H1 (cell line): Measurements from ENCODE around the gene HSPD1. TPM values are rescaled to one million over a fixed set of nuclear protein-coding genes. Genes with fewer than 3 reads are reported as not detected.

Experiments
- GABPA ChIP-seq: IDR thresholded peaks from 2 replicates; pipeline ENCODE4 v1.6.1; 2011; ENCODE audit warnings: mild to moderate bottlenecking, low read length, moderate library complexity, borderline replicate concordance; ENCODE audit not compliant: insufficient read depth
- MAFK ChIP-seq: IDR thresholded peaks from 2 replicates; pipeline ENCODE4 v1.6.1; 2012; ENCODE audit warnings: low read depth, mild to moderate bottlenecking, improper control_type of control experiment, low read length
- PHF8 ChIP-seq: fragments of 200-600 bp; sonication (generic); conservative IDR thresholded peaks from 2 replicates; pipeline ENCODE4 v1.7.1; 2012; ENCODE audit warnings: low read depth, mild to moderate bottlenecking, inconsistent platforms, low read length, moderate library complexity
- RBBP5 ChIP-seq: IDR thresholded peaks from 2 replicates; pipeline ENCODE4 v1.7.1; 2012; ENCODE audit warnings: low read depth, mild to moderate bottlenecking, inconsistent platforms, low read length, moderate library complexity, borderline replicate concordance
- SP4 ChIP-seq: IDR thresholded peaks from 2 replicates; pipeline ENCODE4 v1.6.1; 2012; ENCODE audit warnings: low read length, inconsistent platforms
- polyA plus RNA-seq, 7 experiments: library from polyadenylated mRNA; depleted of rRNA in 3 of 7; stranded (reverse) in 5 of 7; unstranded in 2 of 7; fragments of >200 nt in 5 of 7; fragments of 200-250 nt in 2 of 7; gene quantifications; 1 replicate in 5 of 7; 2 replicates in 1 of 7; 4 replicates in 1 of 7; pipeline versions ENCODE4 v1.2.1 to v1.2.3, GENCODE V29; 2011 to 2013; ENCODE audit warnings: missing spikeins in 2 of 7, mixed read lengths in 2 of 7
- total RNA-seq: library from RNA; stranded (reverse); fragmentation: NEBNext Ultra II Directional; extraction: Animal tissue kit (Norgen Biotek cat#: 25700); gene quantifications from 2 replicates; pipeline ENCODE4 v1.2.1, GENCODE V29; 2021

The HSPD1 gene
- total and polyA plus RNA-seq, 2 of the 8 experiments (the other 6 are each of a cell fraction or from before 2014, with no cell fraction given), result 221 to 1,108 TPM

- TF ChIP-seq PHF8, result no peak
- no peak for TF ChIP-seq GABPA
- TF ChIP-seq SP4, result no peak
- no peak for TF ChIP-seq MAFK
- no peak for TF ChIP-seq RBBP5
These were observed 3.0 kb upstream of the HSPD1 start (continued) for GRCh38 chr2:197502685-197503084.
